ENCODE results near the gene PSKH1.

DNA sequence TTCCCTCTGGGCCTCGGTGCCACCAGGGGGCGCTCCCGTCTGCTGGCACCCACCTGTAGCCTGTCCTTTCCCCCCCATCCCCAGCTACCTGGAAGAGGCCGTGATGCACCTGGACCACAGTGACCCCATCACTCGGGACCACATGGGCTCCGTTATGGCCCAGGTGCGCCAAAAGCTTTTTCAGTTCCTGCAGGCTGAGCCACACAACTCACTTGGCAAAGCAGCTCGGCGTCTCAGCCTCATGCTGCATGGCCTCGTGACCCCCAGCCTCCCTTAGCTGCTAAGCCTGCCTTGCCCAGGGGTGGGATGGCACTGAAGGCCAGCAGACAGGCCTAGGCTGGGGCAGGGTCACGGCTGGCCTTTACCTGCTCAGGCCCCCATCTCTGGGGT is 9.2 kb upstream of the PSKH1 start:
- TF ChIP-seq, protein P1, sequence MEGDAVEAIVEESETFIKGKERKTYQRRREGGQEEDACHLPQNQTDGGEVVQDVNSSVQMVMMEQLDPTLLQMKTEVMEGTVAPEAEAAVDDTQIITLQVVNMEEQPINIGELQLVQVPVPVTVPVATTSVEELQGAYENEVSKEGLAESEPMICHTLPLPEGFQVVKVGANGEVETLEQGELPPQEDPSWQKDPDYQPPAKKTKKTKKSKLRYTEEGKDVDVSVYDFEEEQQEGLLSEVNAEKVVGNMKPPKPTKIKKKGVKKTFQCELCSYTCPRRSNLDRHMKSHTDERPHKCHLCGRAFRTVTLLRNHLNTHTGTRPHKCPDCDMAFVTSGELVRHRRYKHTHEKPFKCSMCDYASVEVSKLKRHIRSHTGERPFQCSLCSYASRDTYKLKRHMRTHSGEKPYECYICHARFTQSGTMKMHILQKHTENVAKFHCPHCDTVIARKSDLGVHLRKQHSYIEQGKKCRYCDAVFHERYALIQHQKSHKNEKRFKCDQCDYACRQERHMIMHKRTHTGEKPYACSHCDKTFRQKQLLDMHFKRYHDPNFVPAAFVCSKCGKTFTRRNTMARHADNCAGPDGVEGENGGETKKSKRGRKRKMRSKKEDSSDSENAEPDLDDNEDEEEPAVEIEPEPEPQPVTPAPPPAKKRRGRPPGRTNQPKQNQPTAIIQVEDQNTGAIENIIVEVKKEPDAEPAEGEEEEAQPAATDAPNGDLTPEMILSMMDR (IDR thresholded peaks at IDR 0.05 in 8 of 11, conservative IDR thresholded peaks at IDR 0.05 in 3 of 11) = peak in 10 of 11 experiments; percentile 82 to 93 (median 90)
- TF ChIP-seq POLR2A (IDR thresholded peaks at IDR 0.05) (no peak), POLR2AphosphoS5 (IDR thresholded peaks at IDR 0.05) (peak in 1 of 3 donors; percentile 53)
